ENCODE measurements around the gene SIK2. TPM values are rescaled to one million over a fixed set of nuclear protein-coding genes. Genes with fewer than 3 reads are reported as not detected.

Gene SIK2
- total RNA-seq, 1 donor from 2014 or later: 21.8 TPM

GRCh38 chr11:111698852-111699559, 96.8 kb downstream of the SIK2 start:
- H3K27ac Mint-ChIP-seq (ENCODE audit: unreplicated experiment): no peak overlapping the region
- H3K27me3 Mint-ChIP-seq (ENCODE audit: low read depth): peaks cover 12% of the 10 kb centered on the region
- peaks cover under 1% of the 10 kb centered on the region for H3K36me3 Mint-ChIP-seq (ENCODE audit: low read depth)
- TF ChIP-seq CTCF (conservative IDR thresholded peaks at IDR 0.05): no peak
- DNase-seq (ENCODE audit: low read depth, low spot score): no peak
- peaks cover 33% of the 10 kb centered on the region for H3K4me1 Mint-ChIP-seq
- no peaks in the 10 kb centered on the region for H3K9me3 Mint-ChIP-seq
- no peak overlapping the region for H3K4me3 Mint-ChIP-seq

- peaks cover 27% of the 10 kb centered on the region for H3K4me1 Mint-ChIP-seq
- DNase-seq (ENCODE audit: low read depth, low spot score): no peak
- H3K27ac Mint-ChIP-seq (ENCODE audit: unreplicated experiment): no peak overlapping the region
- no peak for TF ChIP-seq CTCF (conservative IDR thresholded peaks at IDR 0.05)
- H3K9me3 Mint-ChIP-seq: no peaks in the 10 kb centered on the region
- peaks cover 15% of the 10 kb centered on the region for H3K27me3 Mint-ChIP-seq (ENCODE audit: low read depth)
- H3K4me3 Mint-ChIP-seq: no peak overlapping the region
- H3K36me3 Mint-ChIP-seq (ENCODE audit: low read depth): peaks cover 3% of the 10 kb centered on the region
Measured at GRCh38 chr11:111699579-111700156, 97.4 kb downstream of the SIK2 start.

GRCh38 chr11:111700162-111700561, 97.9 kb downstream of the SIK2 start:
- Mint-ChIP-seq H3K9me3 (no peaks in the 10 kb centered on the region), H3K27ac (ENCODE audit: unreplicated experiment) (no peak overlapping the region), H3K36me3 (ENCODE audit: low read depth) (peaks cover 4% of the 10 kb centered on the region), H3K4me1 (peaks cover 22% of the 10 kb centered on the region), H3K4me3 (no peak overlapping the region), H3K27me3 (ENCODE audit: low read depth) (peaks cover 18% of the 10 kb centered on the region)
- DNase-seq (ENCODE audit: low read depth, low spot score): no peak
- TF ChIP-seq CTCF (conservative IDR thresholded peaks at IDR 0.05): no peak

- Mint-ChIP-seq H3K36me3 (ENCODE audit: low read depth) (peaks cover 15% of the 10 kb centered on the region), H3K9me3 (no peaks in the 10 kb centered on the region), H3K27ac (ENCODE audit: unreplicated experiment) (no peak overlapping the region), H3K27me3 (ENCODE audit: low read depth) (peaks cover 23% of the 10 kb centered on the region), H3K4me1 (peaks cover 7% of the 10 kb centered on the region), H3K4me3 (no peak overlapping the region)
- no peak for TF ChIP-seq CTCF (conservative IDR thresholded peaks at IDR 0.05)
- no peak for DNase-seq (ENCODE audit: low read depth, low spot score)
Measured at GRCh38 chr11:111702623-111703022, 100.4 kb downstream of the SIK2 start.

GRCh38 chr11:111703576-111703975, 101.3 kb downstream of the SIK2 start:
- TF ChIP-seq CTCF (conservative IDR thresholded peaks at IDR 0.05): no peak
- H3K27me3 Mint-ChIP-seq (ENCODE audit: low read depth): peaks cover 23% of the 10 kb centered on the region
- no peak overlapping the region for H3K27ac Mint-ChIP-seq (ENCODE audit: unreplicated experiment)
- H3K4me3 Mint-ChIP-seq: no peak overlapping the region
- H3K4me1 Mint-ChIP-seq: peaks cover 6% of the 10 kb centered on the region
- H3K36me3 Mint-ChIP-seq (ENCODE audit: low read depth): peaks cover 15% of the 10 kb centered on the region
- no peaks in the 10 kb centered on the region for H3K9me3 Mint-ChIP-seq
- no peak for DNase-seq (ENCODE audit: low read depth, low spot score)
